Panc1 (cell line): Measurements from ENCODE around the gene USH1G. TPM values are rescaled to one million over a fixed set of nuclear protein-coding genes. Genes with fewer than 3 reads are reported as not detected.

Experiments used
- ATAC-seq: fragments of 200-7000 bp; cut with Tn5 transposase; 2 replicates; pipeline ENCODE4 v1.9.1; 2020; ENCODE audit warnings: mild to moderate bottlenecking, moderate library complexity
- BruUV-seq: library from RNA; stranded (reverse); fragments of 400-500 nt; replicated peaks from 2 replicates; lab custom pipeline; 2021; lab: Mats Ljungman, UMichigan
- CTCF ChIA-PET: fragments of 300-600 bp; sonication (Branson Sonifier 250); formaldehyde crosslinking; loops from one replicate; lab custom pipeline; 2022; ENCODE audit warnings: antibody characterized with exemption; lab: Charles Lee
- POLR2A ChIA-PET: fragments of 300-600 bp; sonication (Branson Sonifier 250); formaldehyde crosslinking; loops from one replicate; lab custom pipeline; 2022; ENCODE audit warnings: antibody characterized with exemption; lab: Charles Lee
- DNase-seq: peaks from one replicate; pipeline ENCODE4 v3.0.0-alpha.2; 2010; ENCODE audit warnings: low read depth, low spot score
- H3K27ac ChIP-seq: 2 replicates; pipeline ENCODE4 v1.5.1; 2011; ENCODE audit warnings: mild to moderate bottlenecking, low read length, inconsistent platforms
- H3K27me3 ChIP-seq: fragments of 200-500 bp; sonication (Bioruptor generic); 2 replicates; pipeline ENCODE4 v1.6.0; 2014; ENCODE audit warnings: low read length, inconsistent platforms; ENCODE audit not compliant: control insufficient read depth, insufficient read depth
- H3K36me3 ChIP-seq: fragments of 200-500 bp; sonication (Bioruptor generic); 2 replicates; pipeline ENCODE4 v1.5.1; 2014; ENCODE audit warnings: inconsistent platforms, mild to moderate bottlenecking, low read length, moderate library complexity; ENCODE audit not compliant: control insufficient read depth, insufficient read depth
- H3K4me1 ChIP-seq: 2 replicates; pipeline ENCODE4 v1.5.1; 2011; ENCODE audit warnings: inconsistent platforms, mild to moderate bottlenecking, low read length, moderate library complexity; ENCODE audit not compliant: control insufficient read depth, insufficient read depth
- H3K4me3 ChIP-seq, 2 experiments: 2 replicates each; pipeline ENCODE4 v1.5.1; 2011 to 2012; ENCODE audit warnings: low read depth in 2 of 2, low read length in 2 of 2, mild to moderate bottlenecking in 2 of 2, inconsistent platforms in 1 of 2, moderate library complexity in 1 of 2
- H3K9me3 ChIP-seq: fragments of 200-500 bp; sonication (Bioruptor generic); 2 replicates; pipeline ENCODE4 v1.5.1; 2014; ENCODE audit warnings: low read depth, mild to moderate bottlenecking, inconsistent platforms, low read length, moderate library complexity; ENCODE audit not compliant: control insufficient read depth, insufficient read depth
- POLR2AphosphoS5 ChIP-seq: IDR thresholded peaks from 2 replicates; pipeline ENCODE4 v1.6.1; 2012; ENCODE audit warnings: mild to moderate bottlenecking, low read depth, low read length, moderate library complexity
- SIN3A ChIP-seq: IDR thresholded peaks from 2 replicates; pipeline ENCODE4 v1.6.1; 2012; ENCODE audit warnings: low read depth, mild to moderate bottlenecking, low read length, moderate library complexity, borderline replicate concordance; ENCODE audit not compliant: insufficient read depth
- TCF7L2 ChIP-seq: IDR thresholded peaks from 2 replicates; pipeline ENCODE4 v1.6.1; 2011; ENCODE audit warnings: mild to moderate bottlenecking, low read depth, low read length, inconsistent platforms
- in situ Hi-C: cut with HindIII; loops from 2 replicates; pipeline ENCODE4 v1.10.0; 2016; ENCODE audit warnings: low sequenced_read_pairs, low pct_unique_long_range_greater_than_20kb
- intact Hi-C: fragments of 100-400 bp; cut with micrococcal nuclease; formaldehyde crosslinking; loops from one replicate; pipeline ENCODE4 v1.10.0; 2022; ENCODE audit not compliant: unreplicated experiment
- total RNA-seq: library from RNA; stranded (reverse); gene quantifications from one replicate; pipeline ENCODE4 v1.2.1, GENCODE V29; 2021; ENCODE audit not compliant: unreplicated experiment
- TF ChIP-seq, protein P1 (sequence below): fragments of 450-650 bp; IDR thresholded peaks from 2 replicates; pipeline ENCODE4 v1.5.1; 2017; ENCODE audit warnings: mild to moderate bottlenecking
- TF ChIP-seq, protein P2 (sequence below), 2 experiments: IDR thresholded peaks; 2 replicates each; pipeline ENCODE4 v1.6.1; 2011 to 2012; ENCODE audit warnings: low read depth in 2 of 2, control low read depth in 1 of 2, low read length in 1 of 2, mild to moderate bottlenecking in 1 of 2, moderate library complexity in 1 of 2; ENCODE audit not compliant: insufficient read depth in 1 of 2

USH1G gene
- total RNA-seq, 1 experiment from 2014 or later, result not detected

DNA sequence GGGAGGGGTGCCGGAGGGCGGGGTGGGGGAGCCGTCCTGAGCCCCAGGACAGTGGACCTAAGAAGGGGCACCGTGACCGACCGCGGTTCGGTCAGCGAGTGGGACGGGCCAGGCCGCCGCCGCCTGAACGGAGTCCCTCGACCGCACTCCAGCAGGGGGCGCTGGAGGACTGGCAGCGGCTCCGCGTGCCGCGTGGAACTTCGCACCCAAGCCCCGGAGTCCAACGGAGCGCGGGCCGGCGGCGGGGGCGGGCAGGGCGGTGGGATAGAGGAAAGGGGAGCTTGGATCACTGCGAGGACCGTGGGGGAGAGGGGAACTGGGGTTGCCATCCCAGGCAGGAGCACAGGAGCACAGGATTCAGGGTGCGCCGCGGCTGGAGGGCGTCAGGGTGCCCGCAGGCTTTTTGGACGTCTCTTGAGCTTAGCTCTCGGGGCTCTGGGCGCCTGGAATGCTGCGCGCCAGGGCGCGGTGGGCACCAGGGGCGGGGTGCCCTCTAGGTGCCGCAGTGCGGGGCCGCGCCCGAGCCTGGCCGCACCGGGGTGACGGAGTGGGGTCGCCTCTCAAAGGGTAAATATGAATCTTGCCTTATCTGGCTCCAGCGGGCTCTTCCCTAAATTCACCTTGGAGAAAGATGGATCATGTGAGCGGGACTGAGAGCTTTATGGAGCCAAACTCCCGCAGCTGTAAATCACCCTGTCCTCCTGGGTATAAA is 639 bp upstream of the USH1G start:
- Histone ChIP-seq H3K27me3 (peaks cover 18% of the 10 kb centered on the region), H3K4me3 (peak overlapping the region; percentile 27 to 50), H3K27ac (no peak overlapping the region), H3K36me3 (peaks cover 5% of the 10 kb centered on the region; the same call in 1 of the 2 replicates), H3K9me3 (no peaks in the 10 kb centered on the region), H3K4me1 (peaks cover 4% of the 10 kb centered on the region; the same call in 1 of the 2 replicates)
- ChIA-PET POLR2A (interaction anchor here (0.6 kb wide), 1 partner anchor 53 kb away, joined by 8 read pairs; no protein-coding TSS in a partner anchor), CTCF (interaction anchor here (0.7 to 4.0 kb wide), 11 partner anchors 9 to 499 kb away, joined by 3 to 28 read pairs (median 4); partner anchors contain the start of genes CDR2L and FDXR)
- ATAC-seq (peak; percentile 78), DNase-seq (no peak)
- in situ Hi-C loops (no loop called here), intact Hi-C loops (loop anchor here (1.0 kb wide), 1 partner anchor 37 kb away; no protein-coding TSS in a partner anchor)
- TF ChIP-seq, protein P1, sequence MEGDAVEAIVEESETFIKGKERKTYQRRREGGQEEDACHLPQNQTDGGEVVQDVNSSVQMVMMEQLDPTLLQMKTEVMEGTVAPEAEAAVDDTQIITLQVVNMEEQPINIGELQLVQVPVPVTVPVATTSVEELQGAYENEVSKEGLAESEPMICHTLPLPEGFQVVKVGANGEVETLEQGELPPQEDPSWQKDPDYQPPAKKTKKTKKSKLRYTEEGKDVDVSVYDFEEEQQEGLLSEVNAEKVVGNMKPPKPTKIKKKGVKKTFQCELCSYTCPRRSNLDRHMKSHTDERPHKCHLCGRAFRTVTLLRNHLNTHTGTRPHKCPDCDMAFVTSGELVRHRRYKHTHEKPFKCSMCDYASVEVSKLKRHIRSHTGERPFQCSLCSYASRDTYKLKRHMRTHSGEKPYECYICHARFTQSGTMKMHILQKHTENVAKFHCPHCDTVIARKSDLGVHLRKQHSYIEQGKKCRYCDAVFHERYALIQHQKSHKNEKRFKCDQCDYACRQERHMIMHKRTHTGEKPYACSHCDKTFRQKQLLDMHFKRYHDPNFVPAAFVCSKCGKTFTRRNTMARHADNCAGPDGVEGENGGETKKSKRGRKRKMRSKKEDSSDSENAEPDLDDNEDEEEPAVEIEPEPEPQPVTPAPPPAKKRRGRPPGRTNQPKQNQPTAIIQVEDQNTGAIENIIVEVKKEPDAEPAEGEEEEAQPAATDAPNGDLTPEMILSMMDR, result peak; percentile 99
- no peak for TF ChIP-seq TCF7L2
- BruUV-seq, result no TSS peak

DNA sequence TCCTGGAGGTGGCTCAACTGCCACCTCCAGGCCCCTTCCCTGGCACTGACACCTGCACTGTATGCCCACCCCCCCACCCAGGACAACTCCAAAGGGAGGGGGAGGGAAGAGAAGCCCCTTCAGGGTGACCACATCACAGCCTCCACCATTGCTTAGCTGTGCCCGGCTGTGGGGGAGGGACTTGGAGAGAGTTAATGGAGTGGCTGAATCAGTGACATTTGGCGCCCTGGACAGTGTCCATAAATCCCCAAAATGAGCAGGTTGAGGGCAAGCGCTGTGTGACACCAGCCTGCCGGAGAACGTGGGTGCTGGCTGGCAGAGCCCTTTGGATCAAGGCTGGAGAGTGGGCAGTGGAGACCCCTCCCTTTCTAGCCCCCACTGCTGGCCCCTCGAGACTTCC is 883 bp downstream of the USH1G start:
- peaks cover 18% of the 10 kb centered on the region for H3K27me3 ChIP-seq
- H3K4me3 ChIP-seq, result no peak overlapping the region
- peaks cover 4% of the 10 kb centered on the region; the same call in 1 of the 2 replicates for H3K4me1 ChIP-seq
- no peak overlapping the region for H3K27ac ChIP-seq
- ATAC-seq (no peak), DNase-seq (no peak)
- intact Hi-C loops (no loop called here), in situ Hi-C loops (no loop called here)
- TF ChIP-seq POLR2AphosphoS5 (no peak), TCF7L2 (no peak), SIN3A (no peak)
- TF ChIP-seq, protein P1, result no peak
- TF ChIP-seq, protein P2, sequence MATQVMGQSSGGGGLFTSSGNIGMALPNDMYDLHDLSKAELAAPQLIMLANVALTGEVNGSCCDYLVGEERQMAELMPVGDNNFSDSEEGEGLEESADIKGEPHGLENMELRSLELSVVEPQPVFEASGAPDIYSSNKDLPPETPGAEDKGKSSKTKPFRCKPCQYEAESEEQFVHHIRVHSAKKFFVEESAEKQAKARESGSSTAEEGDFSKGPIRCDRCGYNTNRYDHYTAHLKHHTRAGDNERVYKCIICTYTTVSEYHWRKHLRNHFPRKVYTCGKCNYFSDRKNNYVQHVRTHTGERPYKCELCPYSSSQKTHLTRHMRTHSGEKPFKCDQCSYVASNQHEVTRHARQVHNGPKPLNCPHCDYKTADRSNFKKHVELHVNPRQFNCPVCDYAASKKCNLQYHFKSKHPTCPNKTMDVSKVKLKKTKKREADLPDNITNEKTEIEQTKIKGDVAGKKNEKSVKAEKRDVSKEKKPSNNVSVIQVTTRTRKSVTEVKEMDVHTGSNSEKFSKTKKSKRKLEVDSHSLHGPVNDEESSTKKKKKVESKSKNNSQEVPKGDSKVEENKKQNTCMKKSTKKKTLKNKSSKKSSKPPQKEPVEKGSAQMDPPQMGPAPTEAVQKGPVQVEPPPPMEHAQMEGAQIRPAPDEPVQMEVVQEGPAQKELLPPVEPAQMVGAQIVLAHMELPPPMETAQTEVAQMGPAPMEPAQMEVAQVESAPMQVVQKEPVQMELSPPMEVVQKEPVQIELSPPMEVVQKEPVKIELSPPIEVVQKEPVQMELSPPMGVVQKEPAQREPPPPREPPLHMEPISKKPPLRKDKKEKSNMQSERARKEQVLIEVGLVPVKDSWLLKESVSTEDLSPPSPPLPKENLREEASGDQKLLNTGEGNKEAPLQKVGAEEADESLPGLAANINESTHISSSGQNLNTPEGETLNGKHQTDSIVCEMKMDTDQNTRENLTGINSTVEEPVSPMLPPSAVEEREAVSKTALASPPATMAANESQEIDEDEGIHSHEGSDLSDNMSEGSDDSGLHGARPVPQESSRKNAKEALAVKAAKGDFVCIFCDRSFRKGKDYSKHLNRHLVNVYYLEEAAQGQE (IDR thresholded peaks at IDR 0.05; ENCODE audit: insufficient read depth in 1 of 2, low read depth in 2 of 2, low read length in 1 of 2), result no peak
- ChIA-PET POLR2A (no interaction called here), CTCF (interaction anchor here (0.6 to 4.0 kb wide), 5 partner anchors 35 to 294 kb away, joined by 3 to 28 read pairs (median 7); no protein-coding TSS in a partner anchor)
- peaks cover 5% of the 10 kb centered on the region; the same call in 1 of the 2 replicates for H3K36me3 ChIP-seq
- BruUV-seq, result no TSS peak
- H3K9me3 ChIP-seq, result no peaks in the 10 kb centered on the region
